ENCODE measurements around the gene PLXNB3.

GRCh38 chrX:153725832-153726285 is 38.2 kb upstream of the PLXNB3 start:
- TF ChIP-seq CTCF (IDR thresholded peaks at IDR 0.05; ENCODE audit: low read length), result no peak
- TF ChIP-seq EZH2 (optimal IDR thresholded peaks at IDR 0.05; ENCODE audit: low read depth, low read length), result no peak
- TF ChIP-seq EZH2phosphoT487 (IDR thresholded peaks at IDR 0.05; ENCODE audit: low read length), result no peak

All from MM.1S (cell line).